Left ventricle myocardium superior (tissue), 1 donor: ENCODE data around the gene LTBP3. TPM values are rescaled to one million over a fixed set of nuclear protein-coding genes. Genes with fewer than 3 reads are reported as not detected.
"Not testable (repeated sequence)": the region's sequence is repeated elsewhere in the genome, so short reads cannot be mapped to it uniquely, and the experiment has no call there.

Source experiments
- ATAC-seq: fragments of 200-7000 bp; cut with Tn5 transposase; one replicate; pipeline ENCODE4 v1.9.1; 2020; ENCODE audit warnings: mild to moderate bottlenecking, moderate library complexity
- DNase-seq: peaks from one replicate; pipeline ENCODE4 v3.0.0-alpha.2; 2020
- intact Hi-C: fragments of 100-400 bp; cut with micrococcal nuclease; formaldehyde crosslinking; loops from one replicate; pipeline ENCODE4 v1.11.0; 2022
- total RNA-seq: library from RNA; stranded (reverse); fragmentation: NEBNext Ultra II Directional; extraction: Animal tissue kit (Norgen Biotek cat#: 25700); gene quantifications from one replicate; pipeline ENCODE4 v1.2.1, GENCODE V29; 2021
- donor health status: DM: no; HTN: yes; CAD: no; lungs with severe emphysema.

Gene LTBP3
- total RNA-seq, 1 donor from 2014 or later = 77.5 TPM

DNA sequence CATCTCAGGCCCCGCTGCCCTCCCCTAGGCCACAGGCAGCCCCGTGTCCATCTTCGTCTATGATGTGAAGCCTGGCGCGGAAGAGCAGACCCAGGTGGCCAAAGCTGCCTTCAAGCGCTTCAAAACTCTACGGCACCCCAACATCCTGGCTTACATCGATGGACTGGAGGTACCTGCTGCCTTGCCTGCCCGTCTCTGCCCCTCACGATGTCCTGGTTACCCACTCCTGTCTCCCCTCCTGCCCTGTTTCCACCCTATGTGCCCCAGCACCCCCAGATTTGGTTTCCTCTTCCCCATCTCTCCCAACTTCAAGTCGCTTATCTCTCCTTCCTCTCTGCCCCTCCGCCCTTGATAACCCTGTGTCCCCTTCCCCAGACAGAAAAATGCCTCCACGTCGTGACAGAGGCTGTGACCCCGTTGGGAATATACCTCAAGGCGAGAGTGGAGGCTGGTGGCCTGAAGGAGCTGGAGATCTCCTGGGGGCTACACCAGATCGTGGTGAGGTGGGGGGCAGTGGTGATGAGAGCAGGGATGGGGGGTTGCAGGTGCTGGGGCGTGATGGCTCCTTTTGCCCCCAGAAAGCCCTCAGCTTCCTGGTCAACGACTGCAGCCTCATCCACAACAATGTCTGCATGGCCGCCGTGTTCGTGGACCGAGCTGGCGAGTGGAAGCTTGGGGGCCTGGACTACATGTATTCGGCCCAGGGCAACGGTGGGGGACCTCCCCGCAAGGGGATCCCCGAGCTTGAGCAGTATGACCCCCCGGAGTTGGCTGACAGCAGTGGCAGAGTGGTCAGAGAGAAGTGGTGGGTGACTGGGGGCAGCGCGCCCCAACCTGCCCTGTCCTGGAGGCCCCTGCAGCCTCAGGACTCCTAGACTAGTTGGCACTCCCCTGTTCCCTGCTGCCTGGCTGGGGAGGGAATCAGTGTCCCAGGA is 32.3 kb downstream of the LTBP3 start:
- intact Hi-C loops = no loop called here
- no peak for ATAC-seq
- no peak for DNase-seq

DNA sequence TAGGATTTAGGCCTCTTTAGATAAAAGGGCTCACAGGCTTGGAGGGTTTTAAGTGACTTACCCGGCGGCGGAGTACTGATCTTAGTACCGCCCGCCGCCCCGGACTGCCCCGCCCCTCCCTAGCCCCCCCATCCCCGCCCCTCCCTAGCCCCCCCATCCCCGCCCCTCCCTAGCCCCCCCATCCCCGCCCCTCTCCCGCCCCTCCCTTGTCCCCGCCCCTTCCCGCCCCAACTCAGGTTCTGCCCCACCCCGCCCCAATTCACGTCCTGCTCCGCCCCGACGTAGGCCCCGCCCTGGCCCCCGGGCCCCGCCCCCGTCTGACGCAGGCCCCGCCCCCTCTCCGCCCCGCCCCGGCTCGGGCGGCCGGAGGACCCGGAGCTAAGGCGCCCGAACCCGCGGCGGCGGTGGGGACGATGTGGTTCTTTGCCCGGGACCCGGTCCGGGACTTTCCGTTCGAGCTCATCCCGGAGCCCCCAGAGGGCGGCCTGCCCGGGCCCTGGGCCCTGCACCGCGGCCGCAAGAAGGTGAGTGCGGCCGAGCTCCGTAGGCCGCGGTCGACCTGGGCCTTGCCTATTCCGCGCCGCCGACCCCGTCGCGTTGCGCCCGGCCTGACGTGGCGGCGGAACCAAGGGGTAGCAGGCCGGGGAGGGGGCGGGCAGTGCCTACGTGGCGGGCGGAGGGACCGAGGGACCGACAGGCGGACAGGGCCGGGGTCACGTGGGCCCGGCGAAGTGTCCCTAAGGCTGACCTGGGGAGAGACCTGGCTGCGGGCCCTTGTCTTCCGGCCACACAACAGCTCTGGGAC is 33.2 kb downstream of the LTBP3 start, which contains the start of gene SCYL1:
Gene SCYL1 (plus strand): TSS at position 343 of the 805 bp plus-strand sequence. CDS start 71 bp downstream, at position 414.
- intact Hi-C loops = no loop called here

DNA sequence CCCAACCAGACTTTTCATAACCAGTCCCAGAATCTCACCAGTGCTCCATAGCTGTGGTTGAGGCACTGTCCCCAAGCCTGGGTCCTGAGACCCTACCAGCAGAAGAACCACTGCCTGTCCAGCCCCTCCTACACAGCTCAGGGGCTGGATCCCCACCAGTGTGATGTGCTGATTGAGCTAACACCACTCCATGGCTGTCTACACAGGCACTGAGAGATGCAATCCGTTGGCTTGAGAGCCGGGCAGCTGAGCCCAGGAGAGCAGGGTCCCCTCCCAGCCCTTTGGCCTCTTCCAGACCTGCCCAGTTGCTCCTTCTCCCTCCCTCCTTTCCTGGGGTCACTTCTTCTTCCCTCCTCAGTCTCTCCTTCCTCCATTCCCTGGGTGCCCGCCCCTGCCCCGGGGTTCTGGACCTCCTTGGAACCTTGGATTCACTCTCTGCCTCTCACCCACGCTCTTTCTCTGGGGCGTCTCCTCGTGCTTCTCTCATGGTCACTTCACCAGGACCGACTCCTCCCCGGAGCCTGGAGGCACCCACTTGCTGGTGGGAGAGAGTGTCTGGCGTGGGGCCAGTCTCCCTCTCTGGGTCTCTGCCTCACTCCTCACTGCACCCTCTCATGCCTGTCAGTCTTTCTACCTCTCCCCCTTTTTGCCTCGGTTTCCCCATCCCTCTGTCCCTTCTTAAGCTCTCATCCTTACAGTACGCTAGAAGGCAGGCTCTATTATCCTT is 34.0 kb downstream of the LTBP3 start:
- DNase-seq (peak; percentile 74), ATAC-seq (peak; percentile 39)
- intact Hi-C loops = no loop called here

More for the DNA sequence above, 33.2 kb downstream of the LTBP3 start, which contains the start of gene SCYL1:
- ATAC-seq (peak; percentile 93), DNase-seq (peak; percentile 89)

DNA sequence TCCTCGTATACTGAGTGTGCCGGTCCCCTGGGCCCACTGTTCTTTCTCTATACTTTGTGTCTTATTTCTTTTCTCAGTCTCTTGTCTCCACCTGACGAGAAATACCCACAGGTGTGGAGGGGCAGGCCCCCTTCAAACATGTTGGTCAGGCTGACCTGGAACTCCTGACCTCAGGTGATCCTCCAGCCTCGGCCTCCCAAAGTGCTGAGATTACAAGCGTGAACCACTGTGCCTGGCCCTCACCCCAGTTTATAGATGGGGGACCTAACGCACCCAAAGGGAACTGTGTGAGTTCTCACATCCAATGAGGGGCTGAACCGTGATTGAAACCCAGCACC is 34.6 kb downstream of the LTBP3 start:
- ATAC-seq, DNase-seq, intact Hi-C loops: not testable (repeated sequence)

DNA sequence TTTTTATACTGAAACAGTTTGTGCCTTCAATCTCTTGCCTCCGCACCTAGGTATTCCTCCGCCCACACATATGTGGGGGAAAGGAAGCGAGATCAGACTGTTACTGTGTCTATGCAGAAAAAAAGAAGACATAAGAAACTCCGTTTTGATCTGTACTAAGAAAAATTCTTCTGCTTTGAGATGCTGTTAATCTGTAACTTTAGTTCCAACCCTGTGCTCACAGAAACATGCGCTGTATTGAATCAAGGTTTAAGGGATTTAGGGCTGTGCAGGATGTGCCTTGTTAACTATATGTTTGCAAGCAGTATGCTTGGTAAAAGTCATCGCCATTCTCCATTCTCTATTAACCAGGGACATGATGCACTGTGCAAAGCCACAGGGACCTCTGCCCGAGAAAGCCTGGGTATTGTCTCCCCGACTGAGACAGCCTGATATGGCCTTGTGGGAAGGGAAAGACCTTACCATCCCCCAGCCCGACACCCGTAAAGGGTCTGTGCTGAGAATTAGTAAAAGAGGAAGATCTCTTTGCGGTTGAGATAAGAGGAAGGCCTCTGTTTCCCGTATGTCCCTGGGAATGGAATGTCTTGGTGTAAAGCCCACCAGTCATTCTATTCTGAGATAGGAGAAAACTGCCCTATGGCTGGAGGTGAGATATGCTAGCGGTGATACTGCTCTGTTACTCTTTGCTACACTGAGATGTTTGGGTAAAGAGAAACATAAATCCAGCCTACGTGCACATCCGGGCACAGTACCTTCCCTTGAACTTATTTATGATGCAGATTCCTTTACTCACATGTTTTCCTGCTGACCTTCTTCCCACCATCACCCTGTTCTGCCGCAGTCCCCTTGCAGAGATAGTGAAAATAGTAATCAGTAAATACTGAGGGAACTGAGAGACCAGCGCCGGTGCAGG is 35.2 kb downstream of the LTBP3 start:
- ATAC-seq, DNase-seq, intact Hi-C loops: not testable (repeated sequence)

DNA sequence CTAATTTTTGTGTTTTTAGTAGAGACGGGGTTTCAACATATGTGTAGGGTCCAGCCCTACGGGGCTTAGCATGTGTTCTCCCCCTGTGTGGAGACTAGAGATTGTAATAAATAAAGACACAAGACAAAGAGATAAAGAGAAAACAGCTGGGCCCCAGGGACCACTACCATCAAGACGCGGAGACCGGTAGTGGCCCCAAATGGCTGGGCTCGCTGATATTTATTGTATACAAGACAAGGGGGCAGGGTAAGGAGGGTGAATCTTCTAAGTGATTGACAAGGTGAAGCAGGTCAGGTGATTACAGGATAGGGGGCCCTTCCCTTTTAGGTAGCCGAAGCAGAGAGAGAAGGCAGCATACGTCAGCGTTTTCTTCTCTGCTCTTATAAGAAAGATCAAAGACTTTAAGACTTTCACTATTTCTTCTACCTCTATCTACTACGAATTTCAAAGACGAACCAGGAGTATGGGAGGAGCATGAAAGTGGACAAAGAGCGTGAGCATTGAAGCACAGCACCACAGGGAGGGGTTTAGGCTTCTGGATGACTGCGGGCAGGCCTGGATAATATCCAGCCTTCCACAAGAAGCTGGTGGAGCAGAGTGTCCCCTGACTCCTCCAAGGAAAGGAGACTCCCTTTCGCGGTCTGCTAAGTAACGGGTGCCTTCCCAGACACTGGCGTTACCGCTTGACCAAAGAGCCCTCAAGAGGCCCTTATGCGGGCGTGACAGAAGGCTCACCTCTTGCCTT is 36.2 kb downstream of the LTBP3 start:
- DNase-seq, intact Hi-C loops, ATAC-seq: not testable (repeated sequence)

DNA sequence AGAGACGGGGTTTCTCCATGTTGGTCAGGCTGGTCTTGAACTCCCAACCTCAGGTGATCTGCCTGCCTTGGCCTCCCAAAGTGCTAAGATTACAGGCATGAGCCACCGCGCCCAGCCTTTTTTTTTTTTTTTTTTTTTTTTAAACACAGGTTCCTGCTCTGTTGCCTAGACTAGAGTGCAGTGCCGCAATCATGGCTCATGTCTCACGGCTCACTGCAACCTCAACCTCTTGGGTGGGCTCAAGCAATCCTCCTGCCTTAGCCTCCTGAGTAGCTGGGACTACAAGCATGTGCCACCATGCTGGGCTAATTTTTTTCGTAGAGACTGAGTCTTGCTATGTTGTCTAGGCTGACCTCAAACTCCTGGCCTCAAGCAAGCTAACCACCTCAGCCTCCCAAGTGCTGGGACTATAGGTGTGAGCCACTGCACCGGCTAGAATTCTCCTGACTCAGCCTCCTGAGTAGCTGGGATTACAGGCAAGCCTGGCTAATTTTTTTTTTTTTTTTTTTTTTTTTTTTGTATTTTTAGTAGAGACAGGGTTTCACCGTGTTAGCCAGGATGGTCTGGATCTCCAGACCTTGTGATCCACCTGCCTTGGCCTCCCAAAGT is 39.1 kb downstream of the LTBP3 start:
- DNase-seq, ATAC-seq, intact Hi-C loops: not testable (repeated sequence)

DNA sequence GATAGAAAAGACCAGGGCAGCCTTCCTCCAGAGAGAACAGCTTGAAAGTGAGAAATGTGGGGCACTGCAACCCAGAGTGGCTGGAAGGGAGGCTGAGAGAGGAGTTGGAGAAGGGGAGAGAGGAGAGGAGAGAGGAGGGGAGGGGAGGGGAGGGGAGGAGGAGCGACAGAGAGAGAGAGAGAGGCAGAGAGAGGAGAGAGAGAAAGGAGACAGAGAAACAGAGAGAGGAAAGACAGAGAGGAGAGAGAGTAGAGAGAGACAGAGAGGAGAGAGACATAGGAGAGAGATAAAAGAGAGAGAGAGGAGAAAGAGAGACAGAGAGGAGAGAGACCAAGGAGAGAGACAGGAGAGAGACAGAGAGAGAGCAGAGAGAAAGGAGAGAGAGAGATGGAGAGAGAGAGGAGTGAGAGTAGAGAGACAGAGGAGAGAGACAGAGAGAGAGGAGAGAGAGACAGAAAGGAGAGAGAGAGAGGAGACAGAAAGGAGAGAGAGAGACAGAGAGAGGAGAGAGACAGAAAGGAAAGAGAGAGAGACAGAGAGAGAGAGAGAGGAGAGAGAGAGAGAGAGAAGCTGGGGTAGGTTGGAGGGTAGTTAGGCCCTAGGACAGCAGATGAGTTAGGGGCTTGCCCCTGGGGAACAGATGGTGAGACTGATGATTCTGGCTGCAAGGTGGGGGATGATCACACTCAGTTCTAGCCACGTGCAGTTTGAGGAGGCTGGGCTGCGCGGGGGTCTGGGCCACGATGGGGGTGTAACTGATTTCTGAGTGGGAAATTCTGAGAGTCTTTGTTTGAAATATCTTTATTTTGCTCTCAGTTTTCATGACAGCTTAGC is 41.8 kb downstream of the LTBP3 start:
- ATAC-seq (no peak), DNase-seq (no peak)
- intact Hi-C loops = no loop called here

DNA sequence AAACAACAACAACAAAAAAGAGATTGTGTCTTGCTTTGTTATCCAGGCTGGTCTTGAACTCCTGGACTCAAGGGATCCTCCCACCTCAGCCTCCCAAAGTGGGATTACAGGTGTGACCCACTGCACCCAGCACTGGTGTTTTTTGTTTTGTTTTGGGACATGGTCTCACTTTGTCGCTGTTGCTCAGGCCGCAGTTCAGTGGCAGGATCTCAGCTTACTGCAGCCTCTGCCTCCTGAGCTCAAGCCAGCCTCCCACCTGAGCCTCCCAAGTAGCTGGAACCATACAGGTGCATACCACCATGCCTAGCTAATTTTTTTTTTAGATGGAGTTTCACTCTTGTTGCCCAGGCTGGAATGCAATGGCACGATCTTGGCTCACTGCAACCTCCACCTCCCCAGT is 45.8 kb downstream of the LTBP3 start:
- intact Hi-C loops, DNase-seq, ATAC-seq: not testable (repeated sequence)

DNA sequence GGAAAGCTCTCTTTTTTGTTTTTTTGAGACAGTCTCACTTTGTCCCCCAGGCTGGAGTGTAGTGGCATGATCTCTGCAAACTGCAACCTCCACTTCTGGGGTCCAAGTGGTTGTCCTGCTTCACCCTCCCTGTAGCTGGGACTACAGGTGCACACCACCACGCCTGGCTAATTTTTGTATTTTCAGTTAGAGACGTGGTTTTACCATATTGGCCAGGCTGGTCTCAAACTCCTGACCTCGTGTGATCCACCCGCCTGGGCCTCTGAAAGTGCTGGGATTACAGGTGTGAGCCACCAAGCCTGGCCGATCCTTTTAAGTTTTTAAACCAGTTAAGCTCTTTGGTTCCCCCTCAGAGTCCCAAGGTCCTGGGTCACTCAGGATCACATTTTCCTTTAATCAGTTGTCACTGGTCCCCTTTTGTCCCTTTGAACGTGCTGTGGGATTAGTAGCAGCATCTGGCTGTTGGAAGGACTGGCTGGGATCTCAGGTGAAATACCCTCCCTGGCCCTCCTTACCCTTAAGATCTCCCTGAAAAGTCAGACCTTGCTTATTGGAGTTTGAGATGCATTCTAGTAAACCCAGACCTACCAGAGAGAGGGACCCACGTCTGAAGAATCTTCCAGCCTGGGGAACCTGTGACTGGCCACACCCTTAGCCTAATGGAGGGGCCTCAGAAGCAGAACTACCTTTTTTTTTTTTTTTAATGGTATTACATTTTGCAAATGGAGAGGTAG is 51.2 kb downstream of the LTBP3 start:
- intact Hi-C loops = no loop called here
- peak; percentile 39 for ATAC-seq
- DNase-seq = no peak

DNA sequence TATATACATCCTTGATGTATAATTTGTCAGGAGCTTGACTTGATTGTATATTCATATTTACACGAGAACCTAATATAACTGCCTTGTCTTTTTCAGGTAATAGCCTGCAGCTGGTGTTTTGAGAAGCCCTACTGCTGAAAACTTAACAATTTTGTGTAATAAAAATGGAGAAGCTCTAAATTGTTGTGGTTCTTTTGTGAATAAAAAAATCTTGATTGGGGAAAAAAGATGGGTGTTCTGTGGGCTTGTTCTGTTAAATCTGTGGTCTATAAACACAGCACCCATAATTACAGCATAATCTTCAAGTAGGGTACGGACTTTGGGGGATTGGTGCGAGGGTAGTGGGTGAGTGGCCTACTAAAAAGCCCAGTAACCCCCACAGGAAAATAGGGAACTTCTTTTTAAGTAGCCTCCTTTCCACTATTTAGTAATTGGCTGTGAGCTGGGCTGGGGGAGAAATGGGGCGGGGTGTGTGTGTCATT is 51.8 kb downstream of the LTBP3 start:
- no peak for ATAC-seq
- no peak for DNase-seq
- intact Hi-C loops = no loop called here

DNA sequence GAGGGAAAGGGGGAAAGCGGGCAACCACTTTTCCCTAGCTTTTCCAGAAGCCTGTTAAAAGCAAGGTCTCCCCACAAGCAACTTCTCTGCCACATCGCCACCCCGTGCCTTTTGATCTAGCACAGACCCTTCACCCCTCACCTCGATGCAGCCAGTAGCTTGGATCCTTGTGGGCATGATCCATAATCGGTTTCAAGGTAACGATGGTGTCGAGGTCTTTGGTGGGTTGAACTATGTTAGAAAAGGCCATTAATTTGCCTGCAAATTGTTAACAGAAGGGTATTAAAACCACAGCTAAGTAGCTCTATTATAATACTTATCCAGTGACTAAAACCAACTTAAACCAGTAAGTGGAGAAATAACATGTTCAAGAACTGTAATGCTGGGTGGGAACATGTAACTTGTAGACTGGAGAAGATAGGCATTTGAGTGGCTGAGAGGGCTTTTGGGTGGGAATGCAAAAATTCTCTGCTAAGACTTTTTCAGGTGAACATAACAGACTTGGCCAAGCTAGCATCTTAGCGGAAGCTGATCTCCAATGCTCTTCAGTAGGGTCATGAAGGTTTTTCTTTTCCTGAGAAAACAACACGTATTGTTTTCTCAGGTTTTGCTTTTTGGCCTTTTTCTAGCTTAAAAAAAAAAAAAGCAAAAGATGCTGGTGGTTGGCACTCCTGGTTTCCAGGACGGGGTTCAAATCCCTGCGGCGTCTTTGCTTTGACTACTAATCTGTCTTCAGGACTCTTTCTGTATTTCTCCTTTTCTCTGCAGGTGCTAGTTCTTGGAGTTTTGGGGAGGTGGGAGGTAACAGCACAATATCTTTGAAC is 52.5 kb downstream of the LTBP3 start:
- intact Hi-C loops = no loop called here
- no peak for ATAC-seq
- DNase-seq = no peak

DNA sequence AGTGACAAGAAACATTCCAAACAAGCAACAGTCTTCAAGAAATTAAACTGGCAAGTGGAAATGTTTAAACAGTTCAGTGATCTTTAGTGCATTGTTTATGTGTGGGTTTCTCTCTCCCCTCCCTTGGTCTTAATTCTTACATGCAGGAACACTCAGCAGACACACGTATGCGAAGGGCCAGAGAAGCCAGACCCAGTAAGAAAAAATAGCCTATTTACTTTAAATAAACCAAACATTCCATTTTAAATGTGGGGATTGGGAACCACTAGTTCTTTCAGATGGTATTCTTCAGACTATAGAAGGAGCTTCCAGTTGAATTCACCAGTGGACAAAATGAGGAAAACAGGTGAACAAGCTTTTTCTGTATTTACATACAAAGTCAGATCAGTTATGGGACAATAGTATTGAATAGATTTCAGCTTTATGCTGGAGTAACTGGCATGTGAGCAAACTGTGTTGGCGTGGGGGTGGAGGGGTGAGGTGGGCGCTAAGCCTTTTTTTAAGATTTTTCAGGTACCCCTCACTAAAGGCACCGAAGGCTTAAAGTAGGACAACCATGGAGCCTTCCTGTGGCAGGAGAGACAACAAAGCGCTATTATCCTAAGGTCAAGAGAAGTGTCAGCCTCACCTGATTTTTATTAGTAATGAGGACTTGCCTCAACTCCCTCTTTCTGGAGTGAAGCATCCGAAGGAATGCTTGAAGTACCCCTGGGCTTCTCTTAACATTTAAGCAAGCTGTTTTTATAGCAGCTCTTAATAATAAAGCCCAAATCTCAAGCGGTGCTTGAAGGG is 53.3 kb downstream of the LTBP3 start:
- ATAC-seq (no peak), DNase-seq (no peak)
- intact Hi-C loops = loop anchor here (5.0 kb wide), 1 partner anchor 78 kb away; no protein-coding TSS in a partner anchor
